ENCODE measurements around the gene PTPRR. TPM values are rescaled to one million over a fixed set of nuclear protein-coding genes. Genes with fewer than 3 reads are reported as not detected.
"Not testable (repeated sequence)": the region's sequence is repeated elsewhere in the genome, so short reads cannot be mapped to it uniquely, and the experiment has no call there.

Gene PTPRR
- total RNA-seq, 1 donor: not detected

- no peak for DNase-seq (ENCODE audit: low read depth)
Observed at GRCh38 chr12:70812136-70812535, 108.4 kb downstream of the PTPRR start.

GRCh38 chr12:70809887-70810286 lies 110.7 kb downstream of the PTPRR start:
- DNase-seq (ENCODE audit: low read depth): no peak
- no peak for TF ChIP-seq CTCF (IDR thresholded peaks at IDR 0.05; ENCODE audit: insufficient read depth, low read depth, low read length)

More at GRCh38 chr12:70812136-70812535, 108.4 kb downstream of the PTPRR start:
- TF ChIP-seq CTCF (IDR thresholded peaks at IDR 0.05; ENCODE audit: insufficient read depth, low read depth, low read length): no peak
- H3K4me3 ChIP-seq (ENCODE audit: low read depth, low read length): no peak overlapping the region

GRCh38 chr12:70807993-70808392 lies 112.5 kb downstream of the PTPRR start:
- DNase-seq (ENCODE audit: low read depth): not testable (repeated sequence)

More at GRCh38 chr12:70809887-70810286, 110.7 kb downstream of the PTPRR start:
- H3K4me3 ChIP-seq (ENCODE audit: low read depth, low read length): no peak overlapping the region

GRCh38 chr12:70806827-70807226 lies 113.7 kb downstream of the PTPRR start:
- DNase-seq (ENCODE audit: low read depth): no peak
- H3K4me3 ChIP-seq (ENCODE audit: low read depth, low read length): no peak overlapping the region
- TF ChIP-seq CTCF (IDR thresholded peaks at IDR 0.05; ENCODE audit: insufficient read depth, low read depth, low read length): no peak

More at GRCh38 chr12:70807993-70808392, 112.5 kb downstream of the PTPRR start:
- H3K4me3 ChIP-seq (ENCODE audit: low read depth, low read length): not testable (repeated sequence)

- TF ChIP-seq CTCF (IDR thresholded peaks at IDR 0.05; ENCODE audit: insufficient read depth, low read depth, low read length): no peak
Observed at GRCh38 chr12:70806043-70806442, 114.5 kb downstream of the PTPRR start.

GRCh38 chr12:70798016-70798783 lies 122.3 kb downstream of the PTPRR start:
- TF ChIP-seq CTCF (IDR thresholded peaks at IDR 0.05; ENCODE audit: insufficient read depth, low read depth, low read length): no peak
- no peak overlapping the region for H3K4me3 ChIP-seq (ENCODE audit: low read depth, low read length)
- no peak for DNase-seq (ENCODE audit: low read depth)

More at GRCh38 chr12:70806043-70806442, 114.5 kb downstream of the PTPRR start:
- H3K4me3 ChIP-seq (ENCODE audit: low read depth, low read length): no peak overlapping the region
- DNase-seq (ENCODE audit: low read depth): no peak

- no peak for TF ChIP-seq CTCF (IDR thresholded peaks at IDR 0.05; ENCODE audit: insufficient read depth, low read depth, low read length)
- no peak for DNase-seq (ENCODE audit: low read depth)
- no peak overlapping the region for H3K4me3 ChIP-seq (ENCODE audit: low read depth, low read length)
Observed at GRCh38 chr12:70796989-70797388, 123.5 kb downstream of the PTPRR start.

All from fibroblast of villous mesenchyme (primary cell).